HG03039 (cell line): ENCODE data around the gene PIK3C2G.

Experiments
- ATAC-seq: cut with Tn5 transposase; IDR thresholded peaks from one replicate; pipeline ENCODE4 v1.9.1; 2021; ENCODE audit warnings: mild to moderate bottlenecking, moderate library complexity; ENCODE audit not compliant: unreplicated experiment

The PIK3C2G gene

GRCh38 chr12:18340186-18340585 lies 78.9 kb downstream of the PIK3C2G start:
- ATAC-seq, result no peak

GRCh38 chr12:18340786-18341185 lies 79.5 kb downstream of the PIK3C2G start:
- no peak for ATAC-seq

GRCh38 chr12:18343708-18344107 lies 82.4 kb downstream of the PIK3C2G start:
- ATAC-seq, result no peak

- no peak for ATAC-seq
Measured at GRCh38 chr12:18345021-18345735, 83.9 kb downstream of the PIK3C2G start.

GRCh38 chr12:18352312-18352711 lies 91.0 kb downstream of the PIK3C2G start:
- no peak for ATAC-seq

GRCh38 chr12:18355429-18355828 lies 94.1 kb downstream of the PIK3C2G start:
- no peak for ATAC-seq

- ATAC-seq, result no peak
Measured at GRCh38 chr12:18358077-18358476, 96.8 kb downstream of the PIK3C2G start.

- no peak for ATAC-seq
Measured at GRCh38 chr12:18358930-18359329, 97.6 kb downstream of the PIK3C2G start.

GRCh38 chr12:18361433-18361832 lies 100.1 kb downstream of the PIK3C2G start:
- no peak for ATAC-seq

GRCh38 chr12:18363321-18363720 lies 102.0 kb downstream of the PIK3C2G start:
- ATAC-seq, result no peak

GRCh38 chr12:18368594-18368993 lies 107.3 kb downstream of the PIK3C2G start:
- no peak for ATAC-seq

- ATAC-seq, result no peak
Measured at GRCh38 chr12:18373181-18373580, 111.9 kb downstream of the PIK3C2G start.

- ATAC-seq, result no peak
Measured at GRCh38 chr12:18375131-18375530, 113.8 kb downstream of the PIK3C2G start.

GRCh38 chr12:18375583-18375982 lies 114.3 kb downstream of the PIK3C2G start:
- ATAC-seq, result no peak

- no peak for ATAC-seq
Measured at GRCh38 chr12:18382236-18382885, 121.0 kb downstream of the PIK3C2G start.

- ATAC-seq, result no peak
Measured at GRCh38 chr12:18383203-18383602, 121.9 kb downstream of the PIK3C2G start.

- no peak for ATAC-seq
Measured at GRCh38 chr12:18387706-18388105, 126.4 kb downstream of the PIK3C2G start.

GRCh38 chr12:18389820-18390219 lies 128.5 kb downstream of the PIK3C2G start:
- ATAC-seq, result no peak

GRCh38 chr12:18391151-18391550 lies 129.8 kb downstream of the PIK3C2G start:
- ATAC-seq, result no peak

GRCh38 chr12:18394742-18395141 lies 133.4 kb downstream of the PIK3C2G start:
- ATAC-seq, result no peak

- no peak for ATAC-seq
Measured at GRCh38 chr12:18400186-18400585, 138.9 kb downstream of the PIK3C2G start.

- no peak for ATAC-seq
Measured at GRCh38 chr12:18402872-18403611, 141.7 kb downstream of the PIK3C2G start.
